GM21786 (cell line): ENCODE results near the gene COPG2.
"Not testable (repeated sequence)": the region's sequence is repeated elsewhere in the genome, so short reads cannot be mapped to it uniquely, and the experiment has no call there.

ENCODE experiments used
- ATAC-seq: cut with Tn5 transposase; IDR thresholded peaks from one replicate; pipeline ENCODE4 v1.9.1; 2021; ENCODE audit not compliant: unreplicated experiment

The COPG2 gene

DNA sequence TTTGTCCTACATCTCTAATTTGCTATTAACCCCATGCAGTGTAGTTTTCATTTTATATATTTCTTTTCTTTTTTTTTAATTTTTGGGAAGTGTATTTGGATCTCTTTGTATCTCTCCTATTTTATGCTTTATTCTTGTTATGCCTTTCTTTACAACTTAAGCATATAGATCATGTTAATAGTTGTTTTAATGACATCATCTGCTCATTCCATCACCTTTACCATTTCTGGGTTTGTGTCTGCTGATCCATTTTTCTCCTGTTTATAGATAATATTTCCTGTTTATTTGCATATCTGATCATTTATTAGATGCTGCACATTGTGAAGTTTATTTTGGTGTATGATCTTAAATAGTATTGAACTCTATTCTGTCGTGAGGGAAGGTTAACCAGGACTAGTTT is 13.7 kb downstream of the COPG2 start:
- ATAC-seq = no peak

GRCh38 chr7:130650611-130651120 is 17.9 kb downstream of the COPG2 start:
- no peak for ATAC-seq

DNA sequence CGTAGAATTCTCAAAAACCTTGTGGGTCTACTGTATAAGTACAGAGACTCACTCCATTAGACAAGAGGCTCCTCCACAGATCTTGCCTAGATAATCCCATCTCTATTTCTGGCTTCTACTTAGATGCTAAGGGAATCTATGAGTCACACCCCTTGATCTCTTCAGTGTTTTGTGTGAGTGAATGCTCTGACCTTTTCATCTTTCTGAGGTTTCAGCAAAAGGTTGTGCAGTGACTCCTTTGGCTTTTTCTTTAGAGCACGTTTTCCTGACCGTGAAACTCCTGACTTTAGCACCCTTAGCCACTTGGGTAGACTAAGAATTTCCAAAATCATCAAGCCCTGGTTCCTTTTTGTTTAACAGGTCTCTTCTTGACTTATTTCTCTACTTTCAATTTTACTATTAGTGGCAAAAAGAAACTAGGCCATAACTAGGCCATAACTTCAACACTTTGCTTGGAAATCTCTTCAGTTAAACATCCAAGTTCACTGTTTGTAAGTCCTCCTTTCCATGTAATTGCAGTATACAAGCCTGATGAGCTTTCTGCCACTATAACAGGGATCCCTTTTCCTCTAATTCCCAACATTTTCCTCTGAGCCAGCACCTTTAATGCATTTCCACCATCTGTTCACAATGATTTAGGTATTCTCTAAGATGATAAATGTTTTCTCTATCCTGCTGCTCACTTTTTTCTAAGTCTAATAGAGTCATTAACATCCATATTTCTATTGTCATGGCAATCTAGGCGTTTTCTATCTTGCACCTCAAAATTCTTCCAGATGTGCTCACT is 19.4 kb downstream of the COPG2 start:
- ATAC-seq = peak; percentile 81

DNA sequence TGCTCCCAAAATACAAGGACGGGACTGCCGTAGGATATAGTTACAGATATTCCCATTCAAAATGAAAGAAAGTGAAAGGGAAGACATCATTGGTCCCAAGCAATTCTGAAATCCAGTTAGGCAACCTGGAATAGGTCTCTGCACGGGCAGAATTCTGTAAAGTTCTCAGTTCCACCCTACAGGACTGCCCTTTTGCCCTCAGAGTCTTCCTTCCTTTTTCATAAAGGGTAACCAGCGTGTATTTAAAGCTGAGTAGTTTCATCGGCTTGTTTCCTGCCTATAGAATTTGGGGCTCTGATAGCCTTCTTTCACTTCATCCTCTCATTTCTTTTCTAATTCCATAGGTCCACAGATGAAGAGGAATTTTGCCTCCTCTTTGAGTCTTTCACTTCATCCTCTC is 20.0 kb downstream of the COPG2 start:
- ATAC-seq = peak; percentile 25

DNA sequence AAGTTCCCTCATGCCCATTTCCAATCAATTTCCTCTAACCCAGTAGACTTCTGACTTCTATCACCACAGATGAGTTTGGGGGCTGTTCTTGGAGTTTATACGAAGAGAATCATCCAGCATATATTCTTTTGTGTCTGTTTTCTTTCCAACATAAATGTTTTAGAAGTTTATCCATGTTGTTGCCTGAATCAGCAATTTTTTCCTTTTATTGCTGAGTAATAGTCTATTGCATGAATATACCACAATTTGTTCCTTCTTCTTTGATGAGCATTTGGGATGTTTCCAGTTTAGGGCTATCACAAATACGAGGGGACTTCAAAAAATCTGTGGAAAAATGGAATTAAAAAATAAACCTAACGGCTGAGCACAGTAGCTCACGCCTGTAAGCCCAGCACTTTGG is 26.2 kb downstream of the COPG2 start:
- ATAC-seq = no peak

GRCh38 chr7:130641497-130641896 is 27.1 kb downstream of the COPG2 start:
- ATAC-seq = no peak

- no peak for ATAC-seq
These were observed 27.5 kb downstream of the COPG2 start for GRCh38 chr7:130641040-130641439.

DNA sequence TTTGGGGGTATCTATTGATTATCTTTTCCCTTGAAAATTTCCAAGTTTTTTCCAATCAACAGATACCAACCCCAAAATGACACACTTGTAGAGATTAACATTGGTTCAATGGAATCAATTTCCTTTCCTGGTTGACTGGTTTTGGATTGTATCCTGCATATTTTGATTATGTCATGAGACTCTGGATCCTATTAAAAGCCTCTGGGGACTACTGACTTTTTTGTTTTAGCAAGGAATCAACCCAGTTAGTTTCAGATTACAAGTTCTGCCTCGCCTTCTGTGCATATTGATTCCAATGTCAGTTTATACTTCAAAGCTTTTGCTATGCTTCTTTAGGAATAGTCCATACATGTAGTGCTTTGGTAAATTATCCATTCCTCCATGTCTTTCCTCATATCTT is 29.2 kb downstream of the COPG2 start:
- ATAC-seq = no peak

- no peak for ATAC-seq
These were observed 36.4 kb downstream of the COPG2 start for GRCh38 chr7:130632111-130632510.

GRCh38 chr7:130628901-130629300 is 39.6 kb downstream of the COPG2 start:
- no peak for ATAC-seq

GRCh38 chr7:130627775-130628174 is 40.8 kb downstream of the COPG2 start:
- ATAC-seq = no peak

GRCh38 chr7:130622866-130623265 is 45.7 kb downstream of the COPG2 start:
- no peak for ATAC-seq

DNA sequence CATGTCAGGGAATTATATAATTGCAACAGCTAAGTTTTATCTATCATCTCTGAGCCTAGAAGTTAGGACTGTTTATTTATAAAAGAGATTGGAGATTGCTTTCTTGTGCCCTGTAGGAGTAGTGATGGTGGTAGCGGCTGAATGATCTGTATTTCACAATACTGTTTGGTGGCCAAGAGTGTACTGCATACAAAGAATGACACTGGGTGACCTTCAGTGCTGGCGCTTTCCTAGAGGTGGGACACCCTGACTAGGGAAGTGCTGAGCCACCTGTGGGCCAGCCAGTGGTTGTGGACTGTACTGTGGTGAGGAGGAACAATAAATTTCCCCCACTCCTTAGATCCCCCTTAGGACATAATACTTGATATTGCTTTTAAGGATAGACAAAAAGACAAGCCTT is 53.0 kb downstream of the COPG2 start:
- ATAC-seq = no peak

DNA sequence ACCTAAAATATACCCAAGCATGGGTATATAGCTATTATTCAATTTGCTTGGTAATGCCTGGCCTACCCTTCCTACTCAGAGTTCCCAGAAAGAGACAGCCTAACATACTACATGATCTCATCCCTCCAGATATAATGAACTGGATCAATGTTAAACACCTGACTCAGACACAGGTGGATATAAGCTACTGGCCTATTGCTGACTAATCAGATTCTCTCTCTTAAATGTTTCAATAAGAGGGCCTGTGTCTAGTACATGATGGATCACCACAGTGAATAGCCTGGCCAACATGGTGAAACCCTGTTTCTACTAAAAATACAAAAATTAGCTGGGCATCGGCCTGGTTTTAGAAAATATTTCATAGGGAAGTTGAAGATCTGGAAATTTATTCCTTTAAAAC is 54.1 kb downstream of the COPG2 start:
- no peak for ATAC-seq

DNA sequence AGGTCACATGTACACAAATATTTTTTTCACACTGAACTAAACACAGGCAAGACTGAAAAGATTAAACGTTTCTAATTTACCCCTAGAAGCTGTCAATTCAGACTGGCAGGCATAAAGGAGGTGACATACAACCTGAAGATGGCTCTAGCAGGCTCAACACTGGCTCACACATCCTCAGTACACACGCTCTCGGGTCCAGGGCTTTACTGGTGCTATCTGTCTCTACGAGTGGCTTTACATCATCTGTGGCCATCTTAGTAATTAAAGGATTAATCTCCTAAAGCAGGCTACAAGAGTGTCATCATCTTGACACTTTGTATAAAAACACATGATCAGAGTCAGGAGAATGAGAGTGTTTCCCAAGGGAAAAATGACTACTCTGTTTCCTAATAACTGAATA is 57.3 kb downstream of the COPG2 start:
- ATAC-seq = no peak

- not testable (repeated sequence) for ATAC-seq
These were observed 61.5 kb downstream of the COPG2 start for GRCh38 chr7:130607066-130607465.

- ATAC-seq = no peak
These were observed 62.4 kb downstream of the COPG2 start for GRCh38 chr7:130606161-130606560.

DNA sequence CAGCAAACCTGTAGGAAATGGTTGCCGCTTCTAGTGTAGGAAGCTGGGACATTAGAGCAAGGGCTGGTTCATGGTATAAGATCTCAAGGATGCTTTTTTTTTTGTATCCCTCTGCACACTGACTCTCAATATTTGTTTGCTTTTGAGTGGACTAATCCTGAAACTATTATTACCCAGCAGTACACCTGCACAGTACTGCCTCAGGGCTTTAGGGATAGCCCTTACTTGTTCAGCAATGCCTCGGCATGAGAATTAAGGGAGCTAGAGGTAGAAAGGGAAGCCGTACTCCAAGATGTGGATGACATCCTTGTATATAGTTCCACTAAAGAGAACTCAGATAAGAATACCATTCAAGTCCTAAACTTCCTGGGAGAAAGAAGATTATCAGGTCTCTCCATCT is 70.5 kb downstream of the COPG2 start:
- ATAC-seq = no peak

DNA sequence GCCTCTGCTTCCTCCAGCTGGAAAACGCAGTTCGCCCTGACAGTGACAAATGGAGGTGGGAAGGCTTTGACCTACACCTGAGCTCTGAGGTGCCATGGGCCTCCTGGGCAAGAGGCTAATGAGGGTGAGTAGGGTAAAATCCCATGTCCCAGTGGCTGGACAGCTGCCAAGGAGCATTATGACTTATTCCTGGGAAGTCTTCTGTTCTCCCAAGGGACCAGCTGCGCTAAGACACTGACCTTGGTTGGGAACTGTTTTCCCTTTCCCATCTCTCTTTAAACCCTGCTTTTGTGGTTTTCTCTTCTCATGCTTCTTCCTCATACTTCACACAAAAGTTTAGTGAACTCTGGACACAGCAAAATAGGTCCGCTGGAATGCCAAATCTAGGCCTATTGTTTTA is 72.6 kb downstream of the COPG2 start:
- ATAC-seq = no peak

- ATAC-seq = no peak
These were observed 75.5 kb downstream of the COPG2 start for GRCh38 chr7:130593033-130593432.

DNA sequence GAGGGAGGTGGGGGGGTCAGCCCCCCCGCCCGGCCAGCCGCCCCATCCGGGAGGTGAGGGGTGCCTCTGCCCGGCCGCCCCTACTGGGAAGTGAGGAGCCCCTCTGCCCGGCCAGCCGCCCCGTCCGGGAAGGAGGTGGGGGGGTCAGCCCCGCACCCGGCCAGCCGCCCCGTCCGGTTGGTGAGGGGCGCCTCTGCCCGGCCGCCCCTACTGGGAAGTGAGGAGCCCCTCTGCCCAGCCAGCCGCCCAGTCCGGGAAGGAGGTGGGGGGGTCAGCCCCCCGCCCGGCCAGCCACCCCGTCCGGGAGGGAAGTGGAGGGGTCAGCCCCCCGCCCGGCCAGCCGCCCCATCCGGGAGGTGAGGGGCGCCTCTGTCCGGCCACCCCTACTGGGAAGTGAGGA is 77.1 kb downstream of the COPG2 start:
- ATAC-seq = not testable (repeated sequence)

- not testable (repeated sequence) for ATAC-seq
These were observed 82.6 kb downstream of the COPG2 start for GRCh38 chr7:130585932-130586331.

DNA sequence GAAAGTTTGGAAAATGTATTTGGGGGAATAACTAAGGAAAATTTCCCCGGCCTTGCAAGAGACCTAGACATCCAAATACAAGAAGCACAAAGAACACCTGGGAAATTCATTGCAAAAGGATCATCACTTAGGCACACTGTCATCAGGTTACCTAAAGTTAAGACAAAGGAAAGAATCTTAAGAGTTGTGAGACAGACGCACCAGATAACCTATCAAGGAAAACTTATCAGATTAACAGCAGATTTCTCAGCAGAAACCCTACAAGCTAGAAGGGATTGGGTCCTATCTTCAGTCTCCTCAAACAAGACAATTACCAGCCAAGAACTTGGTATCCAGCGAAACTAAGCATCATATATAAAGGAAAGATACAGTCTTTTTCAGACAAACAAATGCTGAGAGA is 93.4 kb downstream of the COPG2 start:
- ATAC-seq = not testable (repeated sequence)
